Endothelial cell of umbilical vein (primary cell): ENCODE data around the gene PPP4R4. TPM values are rescaled to one million over a fixed set of nuclear protein-coding genes. Genes with fewer than 3 reads are reported as not detected.

Experiments
- BruUV-seq: library from RNA; stranded (reverse); fragments of 400-500 nt; replicated peaks from 2 replicates; lab custom pipeline; 2021; lab: Mats Ljungman, UMichigan
- CTCF ChIA-PET: fragments of 300-600, 350-600 bp; sonication (Branson Sonifier 250); formaldehyde crosslinking; loops from one replicate; lab custom pipeline; 2021; ENCODE audit warnings: antibody characterized with exemption, inconsistent platforms; lab: Charles Lee
- POLR2A ChIA-PET: fragments of 300-600, 350-600 bp; sonication (Branson Sonifier 250); formaldehyde crosslinking; loops from one replicate; lab custom pipeline; 2021; ENCODE audit warnings: antibody characterized with exemption, inconsistent platforms; lab: Charles Lee
- DNase-seq: peaks from one replicate; pipeline ENCODE4 v3.0.0-alpha.2; 2011; ENCODE audit warnings: low read depth, low spot score
- FAIRE-seq: peaks from 2 replicates; lab custom pipeline; 2011; peaks lifted over from hg19 to GRCh38; lab: Jason Lieb, UNC
- H2AFZ ChIP-seq: 2 replicates; pipeline ENCODE4 v1.6.0; 2012; ENCODE audit warnings: low read depth, low read length, control low read depth, inconsistent platforms
- H3K27ac ChIP-seq: 2 replicates; pipeline ENCODE4 v1.5.1; 2011; ENCODE audit warnings: low read depth, mild to moderate bottlenecking, control low read depth, low read length, moderate library complexity; ENCODE audit not compliant: insufficient read depth
- H3K27me3 ChIP-seq, 2 experiments: 2 replicates each; pipeline versions ENCODE4 v1.6.0 to v1.6.1; 2011; ENCODE audit warnings: low read length in 2 of 2, mixed read lengths in 1 of 2; ENCODE audit not compliant: control insufficient read depth in 2 of 2, insufficient read depth in 2 of 2
- H3K36me3 ChIP-seq, 2 experiments: 2 replicates in 1 of 2; 3 replicates in 1 of 2; pipeline ENCODE4 v1.5.1; 2011; ENCODE audit warnings: low read length in 2 of 2, mild to moderate bottlenecking in 1 of 2, moderate library complexity in 1 of 2; ENCODE audit not compliant: control insufficient read depth in 2 of 2, insufficient read depth in 2 of 2; ENCODE audit errors: extremely low read depth in 1 of 2
- H3K4me1 ChIP-seq: 3 replicates; pipeline ENCODE4 v1.5.1; 2011; ENCODE audit warnings: mild to moderate bottlenecking, low read length; ENCODE audit not compliant: control insufficient read depth, insufficient read depth; ENCODE audit errors: extremely low read depth
- H3K4me2 ChIP-seq: 2 replicates; pipeline ENCODE4 v1.6.1; 2011; ENCODE audit warnings: low read length, control low read depth, mixed read lengths; ENCODE audit not compliant: insufficient read depth
- H3K4me3 ChIP-seq, 3 experiments: fragments of 200-600 bp in 1 of 3; sonication (generic), shearing (Covaris generic) in 1 of 3; replicated peaks in 1 of 3; 2 replicates each; pipeline ENCODE4 v1.5.1; 2011 to 2016; ENCODE audit warnings: control low read depth in 3 of 3, low read length in 3 of 3, mild to moderate bottlenecking in 2 of 3, inconsistent platforms in 1 of 3, low read depth in 1 of 3, moderate library complexity in 1 of 3; ENCODE audit not compliant: insufficient read depth in 1 of 3
- H3K79me2 ChIP-seq: 2 replicates; pipeline ENCODE4 v1.6.0; 2012; ENCODE audit warnings: low read length, inconsistent platforms; ENCODE audit not compliant: control insufficient read depth, insufficient read depth
- H3K9ac ChIP-seq: replicated peaks from 2 replicates; pipeline ENCODE3; 2011; ENCODE audit warnings: low read length, control low read depth; ENCODE audit not compliant: insufficient read depth; ENCODE audit errors: extremely low read depth
- H3K9me1 ChIP-seq: replicated peaks from 3 replicates; pipeline ENCODE4 v1.6.0; 2011; ENCODE audit warnings: mild to moderate bottlenecking, low read length; ENCODE audit not compliant: control insufficient read depth, insufficient read depth; ENCODE audit errors: extremely low read depth
- H3K9me3 ChIP-seq: replicated peaks from 2 replicates; pipeline ENCODE4 v1.5.1; 2012; ENCODE audit warnings: low read length, inconsistent platforms; ENCODE audit not compliant: control insufficient read depth, insufficient read depth
- H4K20me1 ChIP-seq: replicated peaks from 2 replicates; pipeline ENCODE3; 2011; ENCODE audit warnings: mild to moderate bottlenecking, low read length; ENCODE audit not compliant: control insufficient read depth, insufficient read depth; ENCODE audit errors: extremely low read depth
- EZH2 ChIP-seq: IDR thresholded peaks from 2 replicates; pipeline ENCODE4 v1.6.1; 2012; ENCODE audit warnings: borderline replicate concordance, low read depth, mild to moderate bottlenecking, moderate library complexity, low read length, inconsistent platforms; ENCODE audit not compliant: severe bottlenecking
- FOS ChIP-seq: IDR thresholded peaks from 2 replicates; pipeline ENCODE4 v1.6.1; 2011; ENCODE audit warnings: mild to moderate bottlenecking, low read length, moderate library complexity, borderline replicate concordance; ENCODE audit not compliant: insufficient read depth
- GATA2 ChIP-seq: IDR thresholded peaks from 2 replicates; pipeline ENCODE4 v1.7.0; 2011; ENCODE audit warnings: low read depth, mild to moderate bottlenecking, moderate library complexity, mixed read lengths, low read length; ENCODE audit not compliant: insufficient read length, insufficient read depth
- JUN ChIP-seq: IDR thresholded peaks from 2 replicates; pipeline ENCODE4 v1.6.1; 2011; ENCODE audit warnings: borderline replicate concordance, low read depth; ENCODE audit not compliant: insufficient read length, insufficient read depth
- POLR2AphosphoS5 ChIP-seq: IDR thresholded peaks from 2 replicates; pipeline ENCODE4 v1.6.1; 2012; ENCODE audit warnings: low read depth, mild to moderate bottlenecking, control low read depth, low read length, moderate library complexity; ENCODE audit not compliant: insufficient read depth
- dilution Hi-C: fragments of 300-500 bp; cut with MboI; formaldehyde crosslinking; loops from one replicate; pipeline ENCODE4 v1.15.0; 2019; ENCODE audit warnings: low sequenced_read_pairs; ENCODE audit not compliant: extremely low pct_ligation_motif_present
- intact Hi-C: fragments of 100-400 bp; cut with micrococcal nuclease; formaldehyde crosslinking; loops from one replicate; pipeline ENCODE4 v1.10.0; 2022
- polyA plus RNA-seq, 4 experiments: library from polyadenylated mRNA; depleted of rRNA in 3 of 4; stranded (reverse) in 3 of 4; unstranded in 1 of 4; fragments of >200 nt; gene quantifications; 2 replicates each; pipeline versions ENCODE4 v1.2.1 to v1.2.3, GENCODE V29; 2011 to 2012; ENCODE audit warnings: missing spikeins in 1 of 4
- total RNA-seq: library from RNA; stranded (reverse); gene quantifications from 2 replicates; pipeline ENCODE4 v1.2.3, GENCODE V29; 2021
- TF ChIP-seq, protein P1 (sequence below), 2 donors: IDR thresholded peaks; 1 replicate in 1 of 2; 2 replicates in 1 of 2; pipeline ENCODE4 v1.5.1; 2011; ENCODE audit warnings: low read length in 2 of 2, mild to moderate bottlenecking in 2 of 2, moderate library complexity in 2 of 2, control low read depth in 1 of 2, inconsistent platforms in 1 of 2, low read depth in 1 of 2; ENCODE audit not compliant: insufficient read depth in 1 of 2; ENCODE audit errors: extremely low read depth in 1 of 2
- TF ChIP-seq, protein P2 (sequence below): IDR thresholded peaks from 2 replicates; pipeline ENCODE4 v1.6.1; 2011; ENCODE audit not compliant: insufficient read depth, insufficient read length

PPP4R4 gene
- total and polyA plus RNA-seq, 2 donors (not counting 3 experiments of a cell fraction or from before 2014, with no cell fraction given), result not detected

DNA sequence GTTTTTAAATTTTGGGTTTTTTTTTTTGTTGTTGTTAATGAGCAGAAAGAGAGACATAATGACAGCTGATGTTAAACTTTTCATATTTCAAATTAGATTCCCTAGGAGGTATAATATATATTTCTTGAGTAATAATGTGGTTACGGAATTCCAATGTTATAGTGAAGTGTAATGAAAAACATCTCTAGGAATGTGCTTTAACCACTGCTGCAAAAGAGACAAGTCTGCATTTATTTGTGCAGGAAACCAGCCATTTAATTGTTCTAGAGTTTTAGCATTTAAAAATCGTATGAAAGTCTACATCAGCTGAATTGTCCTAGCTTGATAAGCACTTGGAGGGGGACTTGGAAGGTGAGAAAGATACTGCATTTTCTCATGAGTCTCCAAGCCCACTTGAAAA lies 104.6 kb downstream of the PPP4R4 start:
- Histone ChIP-seq H4K20me1 (no peaks in the 10 kb centered on the region), H3K27ac (no peak overlapping the region), H3K79me2 (no peaks in the 10 kb centered on the region), H3K9me1 (no peaks in the 10 kb centered on the region), H3K4me2 (no peak overlapping the region), H3K9me3 (no peaks in the 10 kb centered on the region), H3K9ac (no peak overlapping the region), H3K27me3 (no peaks in the 10 kb centered on the region), H3K36me3 (no peaks in the 10 kb centered on the region), H2AFZ (no peak overlapping the region), H3K4me1 (no peaks in the 10 kb centered on the region), H3K4me3 (no peak overlapping the region)
- intact Hi-C loops, result no loop called here
- TF ChIP-seq FOS, result no peak
- no peak for TF ChIP-seq JUN
- TF ChIP-seq POLR2AphosphoS5, result no peak
- TF ChIP-seq GATA2, result no peak
- dilution Hi-C loops, result no loop called here
- no peak for FAIRE-seq
- no peak for DNase-seq
- no TSS peak for BruUV-seq
- ChIA-PET POLR2A (no interaction called here), CTCF (interaction anchor here (0.7 kb wide), 1 partner anchor 38 kb away, joined by 3 read pairs; no protein-coding TSS in a partner anchor)

DNA sequence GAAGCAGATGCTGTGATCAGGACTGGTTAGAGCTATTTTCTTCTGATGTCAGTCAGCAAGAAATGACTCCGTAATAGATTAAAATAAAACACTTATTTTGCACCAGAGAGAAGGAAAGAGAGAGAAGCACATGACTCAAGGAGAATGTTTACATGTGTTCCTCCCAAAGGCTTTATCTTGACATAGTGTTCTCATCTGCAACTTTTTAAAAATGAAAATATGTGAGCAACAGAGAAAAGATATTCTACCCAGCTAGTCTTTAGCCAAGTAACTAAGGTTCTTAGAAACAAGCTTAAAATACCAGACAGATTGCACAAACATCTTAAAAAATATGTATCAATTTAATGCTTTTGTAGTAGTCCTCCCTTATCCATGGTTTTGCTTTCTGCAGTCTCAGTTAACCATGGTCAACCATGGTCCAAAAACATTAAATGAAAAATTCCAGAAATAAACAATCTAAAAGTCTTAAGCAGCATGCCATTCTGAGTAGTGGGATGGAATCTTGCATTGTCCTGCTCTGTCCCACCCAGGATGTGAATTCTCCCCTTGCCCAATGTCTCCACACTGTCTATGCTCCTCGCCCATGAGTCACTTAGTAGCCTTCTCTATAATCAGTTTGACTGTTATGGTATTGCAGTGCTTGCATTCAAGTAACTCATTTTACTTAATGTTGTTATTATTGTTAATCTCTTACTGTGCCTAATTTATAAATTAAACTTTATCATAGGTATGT lies 109.0 kb downstream of the PPP4R4 start:
- CTCF ChIA-PET, result no interaction called here
- intact Hi-C loops, result no loop called here
- DNase-seq, result no peak
- Histone ChIP-seq H3K79me2 (no peaks in the 10 kb centered on the region), H3K9me1 (no peaks in the 10 kb centered on the region), H3K4me1 (no peaks in the 10 kb centered on the region), H3K27me3 (no peaks in the 10 kb centered on the region), H3K9ac (no peak overlapping the region), H3K4me2 (no peak overlapping the region), H2AFZ (no peak overlapping the region), H3K27ac (no peak overlapping the region), H3K4me3 (no peak overlapping the region), H3K36me3 (no peaks in the 10 kb centered on the region), H4K20me1 (no peaks in the 10 kb centered on the region), H3K9me3 (no peaks in the 10 kb centered on the region)
- FAIRE-seq, result no peak
- dilution Hi-C loops, result no loop called here
- BruUV-seq, result no TSS peak
- TF ChIP-seq GATA2 (no peak), POLR2AphosphoS5 (no peak), FOS (no peak), EZH2 (no peak)
- TF ChIP-seq, protein P1, sequence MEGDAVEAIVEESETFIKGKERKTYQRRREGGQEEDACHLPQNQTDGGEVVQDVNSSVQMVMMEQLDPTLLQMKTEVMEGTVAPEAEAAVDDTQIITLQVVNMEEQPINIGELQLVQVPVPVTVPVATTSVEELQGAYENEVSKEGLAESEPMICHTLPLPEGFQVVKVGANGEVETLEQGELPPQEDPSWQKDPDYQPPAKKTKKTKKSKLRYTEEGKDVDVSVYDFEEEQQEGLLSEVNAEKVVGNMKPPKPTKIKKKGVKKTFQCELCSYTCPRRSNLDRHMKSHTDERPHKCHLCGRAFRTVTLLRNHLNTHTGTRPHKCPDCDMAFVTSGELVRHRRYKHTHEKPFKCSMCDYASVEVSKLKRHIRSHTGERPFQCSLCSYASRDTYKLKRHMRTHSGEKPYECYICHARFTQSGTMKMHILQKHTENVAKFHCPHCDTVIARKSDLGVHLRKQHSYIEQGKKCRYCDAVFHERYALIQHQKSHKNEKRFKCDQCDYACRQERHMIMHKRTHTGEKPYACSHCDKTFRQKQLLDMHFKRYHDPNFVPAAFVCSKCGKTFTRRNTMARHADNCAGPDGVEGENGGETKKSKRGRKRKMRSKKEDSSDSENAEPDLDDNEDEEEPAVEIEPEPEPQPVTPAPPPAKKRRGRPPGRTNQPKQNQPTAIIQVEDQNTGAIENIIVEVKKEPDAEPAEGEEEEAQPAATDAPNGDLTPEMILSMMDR (IDR thresholded peaks at IDR 0.05; ENCODE audit: extremely low read depth in 1 of 2, insufficient read depth in 1 of 2, low read depth in 1 of 2, low read length in 2 of 2), result no peak
- TF ChIP-seq, protein P2, sequence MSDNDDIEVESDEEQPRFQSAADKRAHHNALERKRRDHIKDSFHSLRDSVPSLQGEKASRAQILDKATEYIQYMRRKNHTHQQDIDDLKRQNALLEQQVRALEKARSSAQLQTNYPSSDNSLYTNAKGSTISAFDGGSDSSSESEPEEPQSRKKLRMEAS, result no peak
- POLR2A ChIA-PET, result no interaction called here
